Mesodermal cell (in vitro differentiated cells): ENCODE measurements around the gene CLDN7.

Experiments used
- H3K27ac ChIP-seq: 2 replicates; pipeline ENCODE4 v1.7.0; 2013; ENCODE audit warnings: mild to moderate bottlenecking, low read depth, low read length, moderate library complexity; ENCODE audit not compliant: severe bottlenecking
- H3K36me3 ChIP-seq: 2 replicates; pipeline ENCODE4 v1.7.1; 2013; ENCODE audit warnings: mild to moderate bottlenecking, low read length, moderate library complexity; ENCODE audit not compliant: control insufficient read depth, insufficient read depth
- H3K4me1 ChIP-seq: one replicate; pipeline ENCODE4 v1.7.1; 2013; ENCODE audit warnings: mild to moderate bottlenecking, low read length; ENCODE audit not compliant: insufficient read depth, control insufficient read depth, poor library complexity, severe bottlenecking
- H3K4me3 ChIP-seq: 2 replicates; pipeline ENCODE4 v1.7.0; 2013; ENCODE audit warnings: low read length, control low read depth, mild to moderate bottlenecking; ENCODE audit not compliant: insufficient read depth, poor library complexity, severe bottlenecking; ENCODE audit errors: extremely low read depth
- H3K9me3 ChIP-seq: 2 replicates; pipeline ENCODE4 v1.7.1; 2013; ENCODE audit warnings: mild to moderate bottlenecking, low read length, moderate library complexity; ENCODE audit not compliant: control insufficient read depth
- WGBS, 2 experiments: methylation state at CpG; one replicate each; pipeline ENCODE4 v1.1.5; 2013; ENCODE audit warnings: missing lambda C conversion rate in 2 of 2; ENCODE audit not compliant: insufficient coverage in 2 of 2; 5-methylcytosine and 5-hydroxymethylcytosine counted together

Gene CLDN7

DNA sequence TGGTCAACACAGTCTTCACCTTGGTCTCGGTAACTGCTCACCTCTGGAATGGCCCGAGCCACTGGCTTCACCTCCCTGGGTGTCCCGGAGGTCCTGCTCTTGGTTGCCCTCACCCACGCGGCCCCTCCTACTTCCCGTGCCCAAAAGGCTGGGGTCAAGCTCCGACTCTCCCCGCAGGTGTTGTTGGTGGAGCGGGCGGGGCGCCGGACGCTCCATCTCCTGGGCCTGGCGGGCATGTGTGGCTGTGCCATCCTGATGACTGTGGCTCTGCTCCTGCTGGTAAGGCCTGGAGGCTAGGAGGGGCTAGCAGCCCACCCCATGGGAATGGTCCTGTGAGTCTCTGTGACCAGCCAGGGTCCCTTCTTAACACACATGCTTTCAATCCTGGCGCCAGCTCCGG lies 22.6 kb upstream of the CLDN7 start:
- Histone ChIP-seq H3K4me3 (no peak overlapping the region), H3K36me3 (no peaks in the 10 kb centered on the region), H3K9me3 (no peaks in the 10 kb centered on the region), H3K27ac (no peak overlapping the region), H3K4me1 (peaks cover 3% of the 10 kb centered on the region)
- 92 to 93% methylated on average over 7 to 16 of the region's 16 CpGs for WGBS, 2 experiments

DNA sequence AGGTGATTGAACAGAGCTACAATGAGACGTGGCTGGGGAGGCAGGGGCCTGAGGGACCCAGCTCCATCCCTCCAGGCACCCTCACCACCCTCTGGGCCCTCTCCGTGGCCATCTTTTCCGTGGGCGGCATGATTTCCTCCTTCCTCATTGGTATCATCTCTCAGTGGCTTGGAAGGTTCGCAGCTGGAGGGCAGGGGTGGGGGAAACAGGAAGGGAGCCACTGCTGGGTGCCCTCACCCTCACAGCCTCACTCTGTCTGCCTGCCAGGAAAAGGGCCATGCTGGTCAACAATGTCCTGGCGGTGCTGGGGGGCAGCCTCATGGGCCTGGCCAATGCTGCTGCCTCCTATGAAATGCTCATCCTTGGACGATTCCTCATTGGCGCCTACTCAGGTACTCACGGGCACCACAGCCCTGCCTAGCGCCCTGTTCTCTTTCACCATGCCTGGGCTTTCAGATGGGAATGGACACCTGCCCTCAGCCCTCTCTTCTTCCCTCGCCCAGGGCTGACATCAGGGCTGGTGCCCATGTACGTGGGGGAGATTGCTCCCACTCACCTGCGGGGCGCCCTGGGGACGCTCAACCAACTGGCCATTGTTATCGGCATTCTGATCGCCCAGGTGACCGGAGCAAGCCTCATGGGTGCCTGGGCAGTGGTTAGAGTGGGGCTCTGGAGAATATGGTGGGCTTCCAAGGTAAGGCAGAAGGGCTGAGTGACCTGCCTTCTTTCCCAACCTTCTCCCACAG lies 21.4 kb upstream of the CLDN7 start:
- Histone ChIP-seq H3K27ac (no peak overlapping the region), H3K9me3 (no peaks in the 10 kb centered on the region), H3K36me3 (no peaks in the 10 kb centered on the region), H3K4me1 (peaks cover 3% of the 10 kb centered on the region), H3K4me3 (no peak overlapping the region)
- 90 to 96% methylated on average over 5 to 17 of the region's 18 CpGs for WGBS, 2 experiments

DNA sequence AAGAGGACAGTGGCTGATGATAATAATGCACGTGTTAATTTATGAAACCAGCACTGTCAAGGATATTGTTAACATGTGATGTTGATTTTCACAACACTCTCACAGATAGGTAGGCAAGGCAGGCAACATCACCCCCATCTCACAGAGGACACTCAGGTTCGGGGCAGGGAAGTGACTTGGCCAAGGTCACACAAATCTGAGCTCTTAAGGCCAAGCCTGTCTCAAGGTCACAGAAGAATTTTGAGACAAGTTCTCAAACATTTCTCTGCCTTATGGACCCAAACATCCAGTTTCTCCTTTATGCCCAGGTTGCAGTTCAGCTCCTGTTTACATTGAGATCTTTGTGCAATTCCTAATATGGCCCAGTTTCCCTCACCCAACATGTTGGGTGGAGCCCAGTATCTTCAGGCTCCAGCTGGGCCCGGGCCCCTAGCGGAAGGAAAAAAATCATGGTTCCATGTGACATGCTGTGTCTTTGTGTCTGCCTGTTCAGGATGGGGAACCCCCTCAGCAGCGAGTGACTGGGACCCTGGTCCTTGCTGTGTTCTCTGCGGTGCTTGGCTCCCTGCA lies 20.6 kb upstream of the CLDN7 start:
- Histone ChIP-seq H3K9me3 (no peaks in the 10 kb centered on the region), H3K4me1 (peaks cover 3% of the 10 kb centered on the region), H3K4me3 (peak overlapping the region; percentile 46), H3K36me3 (no peaks in the 10 kb centered on the region), H3K27ac (no peak overlapping the region)
- WGBS, 2 experiments = 89 to 98% methylated on average over 5 to 6 of the region's 6 CpGs

DNA sequence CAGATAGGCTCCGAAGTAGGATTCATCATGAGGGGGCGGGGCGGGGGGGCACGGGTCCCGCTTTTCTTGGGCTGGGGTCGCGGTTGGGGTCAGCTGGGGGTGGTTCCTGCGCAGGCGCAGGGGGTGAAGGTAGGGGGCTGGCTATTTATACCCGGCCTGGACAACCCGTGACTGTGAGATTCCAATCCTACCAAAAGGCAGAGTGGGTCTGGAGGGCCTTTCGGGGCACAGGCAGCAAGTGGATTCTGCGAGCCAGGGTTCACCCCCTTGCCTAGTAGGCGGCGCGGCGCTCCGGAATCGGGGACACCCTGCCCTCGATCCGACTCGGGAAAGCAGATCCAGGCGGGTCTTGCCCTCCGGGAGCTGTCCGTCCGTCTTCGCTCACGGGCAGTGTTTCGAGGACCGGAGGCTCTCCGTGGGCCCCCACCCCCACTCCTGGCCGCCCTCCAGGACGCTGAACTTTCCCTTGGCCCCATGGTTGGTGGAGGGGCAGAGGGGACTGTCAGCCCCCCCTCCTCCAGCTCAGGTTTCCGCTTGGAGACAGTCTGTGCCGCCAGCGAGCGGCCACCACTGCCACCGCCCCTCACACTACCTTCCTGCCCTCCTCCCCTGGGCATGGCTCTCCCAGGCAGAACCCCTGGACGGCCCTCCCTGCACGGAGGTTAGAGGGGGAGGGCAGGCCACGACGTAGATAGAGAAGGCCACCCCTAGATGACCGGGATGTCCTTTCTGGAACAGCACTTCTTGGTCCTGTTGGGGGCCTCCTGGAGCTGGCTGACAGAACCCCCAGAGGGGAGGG lies 19.9 kb upstream of the CLDN7 start:
- 2 to 6% methylated on average over 27 to 30 of the region's 43 CpGs for WGBS, 2 experiments
- H3K4me3 ChIP-seq = peak overlapping the region; percentile 46
- no peaks in the 10 kb centered on the region for H3K36me3 ChIP-seq
- no peaks in the 10 kb centered on the region for H3K9me3 ChIP-seq
- H3K27ac ChIP-seq = no peak overlapping the region
- H3K4me1 ChIP-seq = peaks cover 3% of the 10 kb centered on the region

DNA sequence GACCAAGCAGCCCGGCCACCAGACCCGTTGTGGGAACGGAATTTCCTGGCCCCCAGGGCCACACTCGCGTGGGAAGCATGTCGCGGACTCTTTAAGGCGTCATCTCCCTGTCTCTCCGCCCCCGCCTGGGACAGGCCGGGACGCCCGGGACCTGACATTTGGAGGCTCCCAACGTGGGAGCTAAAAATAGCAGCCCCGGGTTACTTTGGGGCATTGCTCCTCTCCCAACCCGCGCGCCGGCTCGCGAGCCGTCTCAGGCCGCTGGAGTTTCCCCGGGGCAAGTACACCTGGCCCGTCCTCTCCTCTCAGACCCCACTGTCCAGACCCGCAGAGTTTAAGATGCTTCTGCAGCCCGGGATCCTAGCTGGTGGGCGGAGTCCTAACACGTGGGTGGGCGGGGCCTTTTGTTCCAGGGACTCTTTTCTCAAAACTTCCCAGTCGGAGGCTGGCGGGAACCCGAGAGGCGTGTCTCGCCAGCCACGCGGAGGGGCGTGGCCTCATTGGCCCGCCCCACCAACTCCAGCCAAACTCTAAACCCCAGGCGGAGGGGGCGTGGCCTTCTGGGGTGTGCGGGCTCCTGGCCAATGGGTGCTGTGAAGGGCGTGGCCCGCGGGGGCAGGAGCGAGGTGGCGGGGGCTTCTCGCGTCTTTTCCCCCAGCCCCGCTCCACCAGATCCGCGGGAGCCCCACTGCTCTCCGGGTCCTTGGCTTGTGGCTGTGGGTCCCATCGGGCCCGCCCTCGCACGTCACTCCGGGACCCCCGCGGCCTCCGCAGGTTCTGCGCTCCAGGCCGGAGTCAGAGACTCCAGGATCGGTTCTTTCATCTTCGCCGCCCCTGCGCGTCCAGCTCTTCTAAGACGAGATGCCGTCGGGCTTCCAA lies 19.0 kb upstream of the CLDN7 start, which contains the start of gene SLC2A4:
TSS of gene SLC2A4 (plus strand) at position 645 of the 879 bp plus-strand sequence. CDS start at position 862, 217 bp downstream.
- peak within 1 kb of the TSS; percentile 46 for H3K4me3 ChIP-seq
- peaks cover 3% of the 10 kb centered on the region for H3K4me1 ChIP-seq
- H3K27ac ChIP-seq = peak within 1 kb of the TSS; percentile 50
- H3K36me3 ChIP-seq = no peaks in the 10 kb centered on the region
- WGBS, 2 experiments = 0% methylated on average over 55 to 63 of the region's 71 CpGs
- H3K9me3 ChIP-seq = no peaks in the 10 kb centered on the region

DNA sequence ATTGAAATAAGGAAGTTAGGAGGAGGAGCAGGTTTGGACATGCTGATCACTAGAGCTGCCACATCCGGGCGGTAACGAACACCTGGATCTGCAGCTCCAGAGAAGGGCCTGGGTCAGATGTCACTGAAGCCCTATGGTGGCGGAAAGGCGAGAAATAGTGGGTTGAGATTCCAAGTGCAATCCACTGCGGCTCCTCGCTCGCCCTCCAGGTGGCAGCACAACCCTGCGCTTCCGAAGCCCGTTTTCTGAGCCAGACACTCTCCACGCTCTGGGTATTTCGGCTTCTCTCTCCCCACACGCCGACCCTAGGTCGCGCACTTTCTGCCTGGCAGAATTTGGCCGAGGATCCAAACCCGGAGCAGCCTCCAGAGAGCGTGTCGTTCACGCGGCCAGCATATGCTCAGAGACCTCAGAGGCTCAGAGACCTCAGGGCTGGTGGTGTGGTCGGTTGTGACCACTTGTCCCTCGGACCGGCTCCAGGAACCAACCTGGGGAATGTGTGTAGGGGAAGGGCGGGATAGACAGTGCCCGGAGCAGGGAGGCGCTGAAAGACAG lies 18.3 kb upstream of the CLDN7 start:
- H3K36me3 ChIP-seq = no peaks in the 10 kb centered on the region
- no peaks in the 10 kb centered on the region for H3K9me3 ChIP-seq
- peaks cover 3% of the 10 kb centered on the region for H3K4me1 ChIP-seq
- H3K4me3 ChIP-seq = peak overlapping the region; percentile 46
- H3K27ac ChIP-seq = peak overlapping the region; percentile 50
- 1 to 3% methylated on average over 18 to 26 of the region's 29 CpGs for WGBS, 2 experiments

DNA sequence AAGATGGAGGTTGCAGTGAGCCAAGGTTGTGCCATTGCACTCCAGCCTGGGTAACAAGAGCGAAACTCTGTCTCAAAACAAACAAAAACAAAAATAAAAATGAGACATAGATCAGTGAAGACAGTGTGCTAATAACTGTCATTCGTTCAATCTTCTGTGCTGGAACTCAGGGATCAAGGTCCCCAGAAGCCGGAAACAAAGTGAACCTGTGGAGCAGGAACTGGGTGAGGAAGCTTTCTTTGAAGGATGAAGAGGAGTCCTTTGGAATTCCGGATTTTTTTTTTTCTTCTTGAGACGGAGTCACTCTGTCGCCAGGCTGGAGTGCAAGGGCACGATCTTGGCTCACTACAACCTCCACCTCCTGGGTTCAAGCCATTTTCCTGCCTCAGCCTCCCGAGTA lies 17.2 kb upstream of the CLDN7 start:
- Histone ChIP-seq H3K4me1 (peaks cover 3% of the 10 kb centered on the region), H3K27ac (no peak overlapping the region), H3K9me3 (no peaks in the 10 kb centered on the region), H3K36me3 (no peaks in the 10 kb centered on the region), H3K4me3 (no peak overlapping the region)
- 87 to 94% methylated on average over 5 of the region's 8 CpGs for WGBS, 2 experiments

DNA sequence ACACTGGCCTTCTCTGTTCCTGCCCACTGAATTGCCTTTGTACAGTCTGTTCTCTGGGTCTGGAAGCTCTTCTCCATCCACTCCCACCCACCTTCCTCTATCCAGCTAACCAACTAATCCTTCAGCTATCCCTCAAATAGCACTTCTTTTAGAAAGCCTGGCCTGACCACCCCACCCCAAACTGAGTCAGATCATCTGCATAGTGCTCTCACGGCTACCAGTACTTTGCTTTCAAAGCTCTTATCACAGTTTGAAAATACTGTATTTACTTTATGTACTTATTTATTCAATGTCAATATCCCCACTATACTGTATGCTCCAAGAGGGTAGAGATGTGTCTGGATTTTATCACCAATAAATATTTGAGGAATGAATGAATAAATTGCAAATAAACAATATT lies 4.5 kb upstream of the CLDN7 start:
- no CpG with 5 or more reads among the region's 1 CpG for WGBS, 2 experiments
- no peak overlapping the region for H3K27ac ChIP-seq

DNA sequence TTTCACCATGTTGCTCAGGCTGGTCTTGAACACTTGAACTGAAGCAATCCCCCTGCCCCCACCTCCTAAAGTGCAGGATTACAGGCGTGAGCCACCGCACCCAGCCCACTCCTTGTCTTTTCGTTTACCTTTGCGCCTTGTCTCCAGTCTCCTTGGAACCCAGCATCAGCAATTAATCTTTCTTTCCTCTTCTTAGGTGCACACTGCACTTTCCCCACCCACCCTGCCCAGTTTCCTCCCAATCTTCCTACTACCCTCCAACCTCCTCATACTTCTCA lies 1.5 kb upstream of the CLDN7 start:
- WGBS, 2 experiments = 63 to 67% methylated on average over 4 of the region's 4 CpGs
- peaks cover 15% of the 10 kb centered on the region for H3K36me3 ChIP-seq
- H3K27ac ChIP-seq = no peak overlapping the region
- no peak overlapping the region for H3K4me3 ChIP-seq
- H3K4me1 ChIP-seq = peaks cover 7% of the 10 kb centered on the region
- no peaks in the 10 kb centered on the region for H3K9me3 ChIP-seq

More for the DNA sequence above, 4.5 kb upstream of the CLDN7 start:
- Histone ChIP-seq H3K9me3 (no peaks in the 10 kb centered on the region), H3K36me3 (no peaks in the 10 kb centered on the region), H3K4me3 (no peak overlapping the region), H3K4me1 (peaks cover 7% of the 10 kb centered on the region)
